Effector CD4-positive, alpha-beta T cell (primary cell): ENCODE measurements around the gene MYOM3.

ENCODE experiments used
- DNase-seq: peaks from one replicate; pipeline ENCODE4 v3.0.0-alpha.2; 2020

MYOM3 gene

GRCh38 chr1:24138476-24139221 is 26.7 kb upstream of the MYOM3 start:
- DNase-seq: no peak

- DNase-seq: no peak
Measured at GRCh38 chr1:24136956-24137539, 25.1 kb upstream of the MYOM3 start.

- DNase-seq: no peak
Measured at GRCh38 chr1:24134376-24134775, 22.4 kb upstream of the MYOM3 start.

DNA sequence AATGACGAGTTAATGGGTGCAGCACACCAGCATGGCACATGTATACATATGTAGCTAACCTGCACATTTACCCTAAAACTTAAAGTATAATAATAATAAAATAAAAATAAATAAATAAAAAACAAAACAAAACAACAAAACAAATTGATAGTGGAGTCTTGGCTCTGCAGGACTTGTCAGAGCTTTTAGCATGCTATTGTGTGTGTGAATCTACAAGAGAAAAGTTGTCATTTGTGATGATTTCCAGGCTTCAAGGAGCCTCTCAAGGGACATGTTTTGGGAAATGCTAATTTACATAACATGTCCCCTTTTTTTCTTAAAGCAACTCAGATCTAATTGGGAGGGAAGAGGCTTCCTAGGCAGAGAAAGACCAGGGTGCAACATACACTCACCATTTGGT is 21.9 kb upstream of the MYOM3 start:
- no peak for DNase-seq

- no peak for DNase-seq
Measured at GRCh38 chr1:24130385-24130784, 18.4 kb upstream of the MYOM3 start.

DNA sequence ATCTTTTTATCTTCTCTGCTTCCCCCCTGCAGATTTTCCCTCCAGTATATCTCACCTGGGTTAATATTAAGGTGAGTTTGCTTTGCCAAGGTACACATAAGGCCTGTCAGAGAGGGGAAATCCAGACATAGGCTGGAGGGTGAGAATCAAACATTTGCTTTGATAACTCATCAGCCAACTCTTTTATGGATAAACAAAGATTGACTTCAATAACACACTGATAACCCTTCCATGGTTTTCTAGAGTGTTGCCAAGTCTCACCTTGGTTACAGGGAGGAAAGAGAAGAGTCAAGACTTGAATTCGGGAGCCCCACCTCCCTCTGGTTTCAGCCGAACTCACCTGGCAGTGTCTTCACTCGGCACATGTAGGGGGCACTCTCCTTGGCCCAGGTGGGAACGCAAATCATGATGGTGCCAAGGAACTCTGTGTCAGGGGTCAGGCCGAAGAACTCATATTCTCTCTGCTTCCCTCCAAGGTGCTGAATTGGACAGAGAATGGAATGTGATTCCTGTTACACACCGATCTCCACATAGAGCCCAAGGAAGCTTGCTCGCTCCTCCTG is 15.9 kb upstream of the MYOM3 start:
- DNase-seq: no peak

- DNase-seq: no peak
Measured at GRCh38 chr1:24127134-24127800, 15.3 kb upstream of the MYOM3 start.

- no peak for DNase-seq
Measured at GRCh38 chr1:24126672-24127023, 14.7 kb upstream of the MYOM3 start.

DNA sequence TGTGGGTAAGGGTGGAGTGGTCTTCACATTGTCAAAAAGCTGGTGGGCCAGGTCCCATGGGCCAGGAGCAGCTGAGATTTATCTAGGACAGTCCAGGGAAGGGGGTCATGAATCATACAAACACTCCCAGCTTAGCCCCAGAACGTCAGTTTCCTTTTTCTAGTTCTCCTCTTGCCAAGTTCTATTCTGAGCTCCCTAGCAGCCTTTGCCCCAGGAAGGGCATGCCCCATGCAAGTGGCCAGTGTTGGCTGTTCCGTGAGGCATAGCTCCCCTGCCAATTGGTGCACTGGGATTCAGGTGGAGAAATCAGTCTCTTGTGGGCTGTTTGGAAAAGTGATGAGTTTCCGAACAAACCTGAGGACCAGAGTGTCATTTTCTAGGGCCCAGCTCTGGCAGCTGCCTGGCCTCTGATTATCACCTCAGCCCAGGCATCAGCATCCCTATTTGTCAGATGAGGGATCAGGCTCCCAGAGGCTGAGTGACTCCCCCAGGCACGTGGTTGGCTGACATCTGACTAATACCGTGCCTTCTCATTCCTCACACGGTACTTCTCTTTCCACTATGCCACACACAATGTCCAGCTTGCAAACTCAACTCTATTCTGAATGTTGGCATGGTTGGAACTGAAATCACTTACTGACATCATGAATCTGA is 14.2 kb upstream of the MYOM3 start:
- no peak for DNase-seq

GRCh38 chr1:24125456-24125855 is 13.5 kb upstream of the MYOM3 start:
- no peak for DNase-seq

GRCh38 chr1:24124980-24125379 is 13.0 kb upstream of the MYOM3 start:
- no peak for DNase-seq

- DNase-seq: no peak
Measured at GRCh38 chr1:24123611-24124010, 11.7 kb upstream of the MYOM3 start.

GRCh38 chr1:24122776-24123175 is 10.8 kb upstream of the MYOM3 start:
- no peak for DNase-seq

DNA sequence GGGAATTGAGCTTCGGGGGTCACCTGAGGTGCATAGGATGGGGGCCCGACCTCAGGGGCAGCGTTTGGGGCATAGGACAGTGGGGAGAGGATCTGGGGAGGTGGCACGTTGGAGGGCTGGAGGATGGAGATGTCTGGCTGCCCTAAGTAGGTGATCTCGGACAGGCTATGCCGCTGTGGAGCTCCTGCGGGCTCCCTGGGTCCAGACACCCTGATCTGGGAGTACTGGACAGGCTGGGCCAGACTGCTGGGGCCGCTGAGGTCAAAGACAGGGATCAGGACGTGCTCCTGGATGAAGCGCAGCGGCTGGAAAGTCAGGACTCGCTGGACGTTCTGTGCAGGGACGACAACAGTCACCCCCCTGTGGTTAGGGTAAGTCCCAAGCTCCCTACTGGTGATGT is 9.5 kb upstream of the MYOM3 start:
- no peak for DNase-seq

DNA sequence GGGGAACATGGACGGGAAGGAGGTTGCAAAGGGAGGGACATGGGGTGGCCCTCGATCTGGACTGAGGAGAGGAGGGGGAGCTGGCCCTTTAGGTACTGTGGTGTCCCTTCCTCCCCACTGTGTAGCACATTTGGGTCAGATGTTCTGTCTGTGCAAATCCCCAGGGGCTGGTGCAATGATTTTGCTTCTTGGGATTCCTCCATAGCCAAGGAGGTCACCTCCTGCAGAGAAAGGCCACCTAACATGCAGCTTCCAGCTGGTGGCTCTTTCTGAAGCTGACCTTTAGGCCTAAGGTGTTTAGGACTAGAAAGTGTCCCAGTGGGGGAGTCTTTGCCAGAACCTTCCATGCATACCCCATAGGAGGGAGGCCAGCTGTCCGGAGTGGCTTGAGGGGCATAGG is 9.0 kb upstream of the MYOM3 start:
- no peak for DNase-seq

GRCh38 chr1:24119859-24120756 is 8.2 kb upstream of the MYOM3 start:
- DNase-seq: no peak

DNA sequence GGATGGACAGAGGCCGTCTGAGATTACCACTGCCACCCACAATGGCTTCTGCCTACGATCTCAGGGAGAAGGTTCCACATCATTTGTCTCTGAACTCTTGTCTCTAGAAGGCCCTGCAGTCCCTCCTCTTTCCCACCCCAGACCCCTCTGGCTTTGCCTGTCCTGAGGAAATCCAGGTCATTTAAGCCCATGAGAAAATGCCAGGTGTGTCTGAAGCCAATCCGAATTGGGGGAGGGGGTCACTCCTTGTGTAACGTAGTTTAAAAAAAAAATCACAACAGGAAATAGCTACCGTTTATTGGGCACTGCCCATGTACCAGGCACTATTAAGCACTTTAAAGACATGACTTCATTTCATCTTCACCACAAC is 7.5 kb upstream of the MYOM3 start:
- no peak for DNase-seq

DNA sequence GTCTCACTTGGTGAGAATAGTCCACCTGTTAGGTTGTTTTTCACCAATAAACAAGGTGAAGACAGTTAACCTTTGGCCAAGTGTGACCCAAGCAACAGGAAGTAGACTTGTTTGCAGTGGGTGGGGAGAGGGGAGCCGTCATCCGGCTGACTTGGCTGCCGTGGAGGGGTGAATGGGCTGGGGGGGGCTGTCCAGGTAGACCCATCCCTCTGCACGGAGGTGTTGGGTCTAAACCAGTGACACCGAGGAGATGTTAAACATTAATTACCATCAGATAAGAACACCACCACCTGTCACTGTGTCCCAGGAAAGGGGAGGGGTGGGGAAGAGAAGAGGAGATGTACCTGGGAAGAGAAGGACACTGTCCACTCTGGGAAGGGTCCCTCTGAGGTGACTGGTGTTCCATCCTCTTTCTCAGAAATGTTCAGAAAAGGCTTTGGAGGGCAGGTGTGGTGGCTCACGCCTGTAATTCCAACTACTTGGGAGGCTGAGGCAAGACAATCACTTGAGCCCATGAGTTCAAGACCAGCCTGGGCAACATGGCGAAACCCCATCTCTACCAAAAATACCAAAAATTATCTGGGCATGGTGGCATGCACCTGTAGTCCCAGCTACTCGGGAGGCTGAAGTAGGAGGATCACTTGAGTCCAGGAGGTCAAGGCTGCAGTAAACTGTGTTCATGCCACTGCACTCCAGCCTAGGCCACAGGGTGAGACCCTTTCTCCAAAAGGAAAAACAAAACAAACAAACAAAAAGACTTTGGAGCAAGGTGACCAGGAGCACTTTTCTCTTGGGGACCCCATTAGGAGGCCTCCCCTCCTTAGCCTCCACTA is 6.7 kb upstream of the MYOM3 start:
- DNase-seq: no peak

- DNase-seq: no peak
Measured at GRCh38 chr1:24117722-24118409, 5.9 kb upstream of the MYOM3 start.

DNA sequence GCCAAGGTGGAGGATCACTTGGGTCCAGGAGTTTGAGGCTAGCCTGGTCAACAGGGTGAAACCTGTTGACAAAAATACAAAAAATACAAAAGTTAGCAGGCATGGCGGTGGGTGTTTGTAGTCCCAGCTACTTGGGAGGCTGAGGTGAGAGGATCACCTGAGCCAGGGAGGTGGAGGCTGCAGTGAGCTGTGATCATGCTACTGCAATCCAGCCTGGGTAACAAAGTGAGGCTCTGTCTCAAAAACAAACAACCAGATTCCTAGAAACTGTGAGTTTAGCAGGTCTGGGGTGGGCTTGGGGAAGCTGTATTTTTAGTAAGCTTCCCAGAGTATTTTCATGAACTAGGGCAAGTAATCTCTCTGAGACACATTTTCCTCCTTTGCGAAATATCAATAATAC is 5.2 kb upstream of the MYOM3 start:
- DNase-seq: no peak

GRCh38 chr1:24114753-24115152 is 2.8 kb upstream of the MYOM3 start:
- DNase-seq: no peak
